K562 (cell line): Measurements from ENCODE around the gene FRMPD2. TPM values are rescaled to one million over a fixed set of nuclear protein-coding genes. Genes with fewer than 3 reads are reported as not detected.

Experiments
- ZBTB40 ChIP-seq, 2 experiments: fragments of 450-650 bp in 1 of 2; sonication (generic) in 1 of 2; formaldehyde crosslinking in 1 of 2; IDR thresholded peaks; 2 replicates each; pipeline versions ENCODE4 v1.7.1 to v1.9.0; 2016 to 2022; ENCODE audit warnings: inconsistent platforms in 1 of 2, mild to moderate bottlenecking in 1 of 2, missing genetic modification reagents in 1 of 2
- ZFP1 ChIP-seq: fragments of 450-650 bp; formaldehyde crosslinking; IDR thresholded peaks from 2 replicates; pipeline ENCODE4 v1.4.0; 2020; ENCODE audit warnings: mild to moderate bottlenecking, mixed read lengths
- polyA plus RNA-seq, 8 experiments: library from polyadenylated mRNA; depleted of rRNA in 4 of 8; stranded (reverse) in 5 of 8; unstranded in 3 of 8; fragments of >200 nt; fragmentation: Nextera tagmentation in 2 of 8; fragmentation: Illumina TruSeq in 1 of 8; extraction: Ambion mirVana in 2 of 8; extraction: Trizol in 1 of 8; gene quantifications; 2 replicates each; pipeline versions ENCODE4 v1.2.1 to v1.2.3, GENCODE V29; 2011 to 2014; ENCODE audit warnings: inconsistent platforms in 1 of 8, missing spikeins in 1 of 8
- total RNA-seq, 7 experiments: library from RNA; depleted of rRNA in 6 of 7; stranded (reverse); fragments of >200 nt in 6 of 7; fragmentation: Illumina TruSeq in 2 of 7; extraction: Trizol in 2 of 7; gene quantifications; 2 replicates each; pipeline versions ENCODE4 v1.2.1 to v1.2.3, GENCODE V29; 2011 to 2021; ENCODE audit warnings: low replicate concordance in 1 of 7

The FRMPD2 gene
- total and polyA plus RNA-seq, 9 of the 15 experiments (the other 6 are each of a cell fraction or from before 2014, with no cell fraction given) = 0.12 to 0.95 (median 0.33) TPM

GRCh38 chr10:48282829-48283228, 8.3 kb upstream of the FRMPD2 start (continued):
- TF ChIP-seq ZBTB40 (IDR thresholded peaks at IDR 0.05) (no peak), ZBTB40 (CRISPR knock-in tag; IDR thresholded peaks at IDR 0.05) (no peak), ZFP1 (CRISPR knock-in tag) (no peak)
